GM13977 (cell line): Measurements from ENCODE around the gene NHERF2.

ENCODE experiments used
- DNase-seq: peaks from one replicate; pipeline ENCODE4 v3.0.0; 2012; ENCODE audit warnings: low spot score
- in situ Hi-C: fragments of 300-500 bp; cut with MboI; formaldehyde crosslinking; loops from one replicate; pipeline ENCODE4 v1.12.0; 2022; ENCODE audit warnings: low sequenced_read_pairs, low pct_unique_long_range_greater_than_20kb, mixed read lengths, inconsistent platforms; ENCODE audit not compliant: unreplicated experiment
- TF ChIP-seq, protein P1 (sequence below): IDR thresholded peaks from 2 replicates; pipeline ENCODE4 v1.5.1; 2012; ENCODE audit warnings: mild to moderate bottlenecking, control low read depth; ENCODE audit not compliant: insufficient read depth; ENCODE audit errors: extremely low read depth, missing control alignments

NHERF2 gene

DNA sequence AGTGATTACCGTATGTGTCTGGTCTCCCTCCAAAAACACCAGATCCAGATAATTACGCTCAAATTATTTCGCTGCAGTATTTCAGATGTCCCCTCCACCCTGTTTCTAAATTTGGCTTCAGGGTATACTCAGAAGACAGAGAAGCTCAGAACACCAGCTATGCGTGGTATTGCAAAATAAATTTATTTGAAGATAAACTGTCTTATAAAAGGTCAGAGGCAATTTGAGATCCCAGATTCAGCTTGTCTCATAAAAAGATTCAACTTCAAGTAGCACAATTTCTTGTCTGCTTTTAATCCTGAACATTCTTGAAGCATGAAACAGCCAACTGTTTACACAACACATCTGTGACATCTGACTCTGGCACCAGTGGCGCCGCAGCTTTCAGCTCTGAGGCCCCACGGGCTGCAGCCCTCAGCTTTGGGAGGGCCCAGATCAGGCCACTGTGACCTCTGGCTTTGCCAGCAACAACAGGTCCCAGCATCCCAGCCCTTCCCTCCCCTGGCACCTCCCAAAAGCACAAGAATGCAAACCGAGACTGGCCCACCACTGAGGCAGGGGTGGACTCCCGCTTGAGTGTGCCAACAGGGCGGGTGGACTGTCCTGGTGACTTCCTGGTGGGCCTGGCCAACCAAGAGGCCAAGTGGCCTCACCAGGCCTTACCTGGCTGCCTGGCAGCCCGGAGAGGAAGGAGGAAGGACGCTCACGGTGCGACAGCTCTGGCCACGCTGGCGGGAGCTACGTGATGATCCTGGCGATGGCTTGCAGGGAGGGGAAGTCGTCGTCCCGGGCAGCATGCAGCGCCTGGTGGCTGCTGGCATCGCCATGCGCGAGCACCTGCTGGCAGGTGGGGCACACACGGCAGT, 29.0 kb upstream of the NHERF2 start:
- DNase-seq: no peak
- in situ Hi-C loops: no loop called here
- TF ChIP-seq, protein P1, sequence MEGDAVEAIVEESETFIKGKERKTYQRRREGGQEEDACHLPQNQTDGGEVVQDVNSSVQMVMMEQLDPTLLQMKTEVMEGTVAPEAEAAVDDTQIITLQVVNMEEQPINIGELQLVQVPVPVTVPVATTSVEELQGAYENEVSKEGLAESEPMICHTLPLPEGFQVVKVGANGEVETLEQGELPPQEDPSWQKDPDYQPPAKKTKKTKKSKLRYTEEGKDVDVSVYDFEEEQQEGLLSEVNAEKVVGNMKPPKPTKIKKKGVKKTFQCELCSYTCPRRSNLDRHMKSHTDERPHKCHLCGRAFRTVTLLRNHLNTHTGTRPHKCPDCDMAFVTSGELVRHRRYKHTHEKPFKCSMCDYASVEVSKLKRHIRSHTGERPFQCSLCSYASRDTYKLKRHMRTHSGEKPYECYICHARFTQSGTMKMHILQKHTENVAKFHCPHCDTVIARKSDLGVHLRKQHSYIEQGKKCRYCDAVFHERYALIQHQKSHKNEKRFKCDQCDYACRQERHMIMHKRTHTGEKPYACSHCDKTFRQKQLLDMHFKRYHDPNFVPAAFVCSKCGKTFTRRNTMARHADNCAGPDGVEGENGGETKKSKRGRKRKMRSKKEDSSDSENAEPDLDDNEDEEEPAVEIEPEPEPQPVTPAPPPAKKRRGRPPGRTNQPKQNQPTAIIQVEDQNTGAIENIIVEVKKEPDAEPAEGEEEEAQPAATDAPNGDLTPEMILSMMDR: no peak

DNA sequence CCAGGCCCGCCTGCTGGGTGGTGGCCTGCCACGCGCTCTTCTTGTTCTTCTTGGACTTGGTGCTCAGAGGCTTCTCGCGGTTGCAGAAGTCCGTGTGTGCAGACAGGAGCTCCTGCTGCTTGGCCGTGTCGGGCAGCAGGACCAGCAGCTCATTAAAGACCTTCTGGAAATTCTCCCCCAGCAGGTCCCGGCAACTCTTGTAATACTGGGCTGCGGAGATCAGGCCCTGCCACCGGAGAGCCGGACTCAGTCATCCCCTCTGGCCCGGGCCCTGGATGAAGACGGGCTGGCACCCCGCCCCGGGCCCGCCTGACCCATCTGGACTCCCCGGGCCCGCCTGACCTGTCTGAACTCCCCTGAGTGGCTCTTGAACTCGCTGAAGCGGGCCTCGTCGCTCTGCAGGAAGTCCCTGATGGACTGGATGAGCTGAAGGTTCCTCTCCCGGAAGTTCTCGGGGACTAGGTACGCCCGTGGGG, 28.3 kb upstream of the NHERF2 start:
- no peak for DNase-seq
- in situ Hi-C loops: no loop called here
- TF ChIP-seq, protein P1: no peak

DNA sequence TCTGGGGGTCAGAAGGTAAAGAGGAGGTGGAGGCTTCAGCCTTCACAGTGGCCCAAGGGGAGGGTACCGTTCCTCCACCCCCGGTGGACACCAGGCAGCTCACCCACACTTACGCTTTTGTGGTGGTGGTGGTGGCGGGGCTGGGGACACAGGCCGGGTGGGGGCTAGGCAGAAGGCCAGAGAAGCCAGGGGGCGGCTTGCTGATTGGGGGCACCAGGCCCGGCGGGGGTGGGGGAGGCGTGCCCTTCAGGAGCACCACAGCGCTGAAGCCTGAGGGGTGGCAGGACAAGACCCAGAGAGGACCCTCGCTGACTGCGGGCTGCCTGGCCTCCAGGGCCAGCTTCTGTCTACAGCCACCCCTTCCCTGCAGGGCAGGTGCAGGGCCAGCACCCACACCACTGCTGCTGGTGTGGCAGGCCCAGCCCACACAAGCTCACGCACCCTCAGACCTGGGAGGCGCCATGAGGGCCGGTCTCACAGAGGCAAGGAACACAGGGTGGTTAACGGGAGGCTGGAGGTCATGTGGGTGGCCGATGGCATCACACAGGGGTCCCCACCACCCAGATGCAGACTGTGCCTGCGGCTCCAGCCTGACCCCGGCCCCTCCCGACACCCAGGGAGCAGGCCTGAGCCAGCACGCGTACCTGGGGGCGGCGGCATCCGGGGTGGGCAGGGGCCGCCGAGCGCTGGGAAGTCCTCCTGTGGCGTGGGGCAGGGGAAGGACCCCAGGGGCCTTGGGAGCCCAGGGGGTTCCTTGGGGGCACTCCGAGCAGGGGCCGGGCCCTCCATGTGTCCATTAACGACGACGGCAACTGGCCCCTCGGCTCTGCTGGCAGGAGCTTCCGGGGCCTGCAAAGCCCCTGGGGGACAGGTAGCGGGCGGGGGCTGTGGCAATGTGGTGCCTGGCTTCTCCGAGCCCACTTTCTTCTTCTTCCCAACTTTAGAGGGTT, 27.6 kb upstream of the NHERF2 start:
- in situ Hi-C loops: no loop called here

GRCh38 chr16:1999866-2000514, 26.7 kb upstream of the NHERF2 start:
- DNase-seq: no peak
- in situ Hi-C loops: no loop called here
- TF ChIP-seq, protein P1: no peak

More for the DNA sequence above, 27.6 kb upstream of the NHERF2 start:
- DNase-seq: no peak
- TF ChIP-seq, protein P1: no peak

DNA sequence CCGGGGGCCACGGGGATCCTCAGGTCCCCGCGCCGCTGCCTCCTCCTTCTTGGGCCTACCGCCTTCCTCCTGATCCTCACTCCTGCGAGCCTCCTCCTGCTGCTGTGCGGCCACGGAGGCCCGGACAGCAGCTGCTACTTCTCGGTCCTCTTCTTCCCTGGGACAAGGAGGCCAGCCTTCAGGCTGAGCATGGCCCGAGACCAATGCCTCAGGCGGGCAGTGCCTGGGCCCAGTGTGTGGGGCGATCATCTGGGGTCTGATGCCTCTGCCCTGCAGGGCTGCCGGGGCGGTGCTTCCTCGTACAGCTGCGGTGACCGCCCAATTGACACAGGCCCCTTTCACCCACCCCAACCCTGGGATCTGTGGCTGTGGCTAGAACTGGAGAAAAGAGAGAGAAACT, 25.7 kb upstream of the NHERF2 start:
- in situ Hi-C loops: no loop called here
- DNase-seq: no peak

More for the DNA sequence above, 25.7 kb upstream of the NHERF2 start:
- TF ChIP-seq, protein P1: no peak
